ENCODE measurements around the gene SLC51B. TPM values are rescaled to one million over a fixed set of nuclear protein-coding genes. Genes with fewer than 3 reads are reported as not detected.

SLC51B gene
- polyA plus RNA-seq, 1 of the 3 experiments (the other 2 are of a cell fraction), result not detected

- H3K36me3 ChIP-seq (replicated peaks in 1 of 2; ENCODE audit: control insufficient read depth in 1 of 2, insufficient read depth in 2 of 2, low read length in 1 of 2), result no peaks in the 10 kb centered on the region
- H3K27me3 ChIP-seq (ENCODE audit: insufficient read depth), result 0 out of 2 replicates have a peak, but pooled peaks cover 6% of the 10 kb centered on the region
- DNase-seq, result no peak
- no peak overlapping the region for H3K9ac ChIP-seq
- no peak overlapping the region for H3K27ac ChIP-seq (ENCODE audit: low read depth in 2 of 2, low read length in 1 of 2)
- peaks cover 0 to 13% of the 10 kb centered on the region in 2 experiments; a peak in 1 of 4 replicates for H3K4me1 ChIP-seq (ENCODE audit: control insufficient read depth in 1 of 2, insufficient read depth in 2 of 2, low read depth in 1 of 2, low read length in 1 of 2)
- H3K9me2 ChIP-seq, result no peaks in the 10 kb centered on the region
- POLR2A ChIA-PET, result no interaction called here
- no peak overlapping the region for H2AFZ ChIP-seq (ENCODE audit: low read depth)
- 73% methylated on average over 5 of the region's 5 CpGs for WGBS (ENCODE audit: low lambda C conversion rate)
- no peaks in the 10 kb centered on the region for H3K79me2 ChIP-seq (ENCODE audit: insufficient read depth)
- CTCF ChIA-PET, result interaction anchor here (0.9 to 8.3 kb wide), 4 partner anchors 13 to 29 kb away, joined by 3 to 99 read pairs (median 4); no protein-coding TSS in a partner anchor
- TF ChIP-seq FOXM1 (IDR thresholded peaks at IDR 0.05; ENCODE audit: low read depth) (no peak), RFX5 (IDR thresholded peaks at IDR 0.05; ENCODE audit: low read length) (no peak), RAD21 (IDR thresholded peaks at IDR 0.05; ENCODE audit: low read length) (no peak), ZBTB33 (IDR thresholded peaks at IDR 0.05; ENCODE audit: borderline replicate concordance, low read depth) (no peak), RCOR1 (IDR thresholded peaks at IDR 0.05; ENCODE audit: low read length) (no peak), TCF12 (IDR thresholded peaks at IDR 0.05) (no peak), FOSL2 (IDR thresholded peaks at IDR 0.05; ENCODE audit: borderline replicate concordance, low read depth) (no peak), SIN3A (IDR thresholded peaks at IDR 0.05; ENCODE audit: borderline replicate concordance, low read depth, low read length) (no peak), EP300 (IDR thresholded peaks at IDR 0.05; ENCODE audit: borderline replicate concordance in 1 of 2, low read depth in 1 of 2, low read length in 1 of 2) (no peak), ELF1 (IDR thresholded peaks at IDR 0.05) (no peak), POLR2AphosphoS5 (IDR thresholded peaks at IDR 0.05; ENCODE audit: low read depth, low read length) (no peak), CHD2 (IDR thresholded peaks at IDR 0.05; ENCODE audit: low read length, partially characterized antibody) (no peak), CTCF (IDR thresholded peaks at IDR 0.05) (no peak), MXI1 (IDR thresholded peaks at IDR 0.05; ENCODE audit: low read depth, low read length) (no peak), GATA2 (CRISPR knock-in tag; IDR thresholded peaks at IDR 0.05) (no peak), MEF2A (IDR thresholded peaks at IDR 0.05; ENCODE audit: borderline replicate concordance, low read depth) (no peak), RXRA (IDR thresholded peaks at IDR 0.05; ENCODE audit: borderline replicate concordance, low read depth) (no peak), USF1 (IDR thresholded peaks at IDR 0.05; ENCODE audit: borderline replicate concordance, low read depth) (no peak)
- no peak overlapping the region for H3K4me2 ChIP-seq
- no peak overlapping the region for H3K4me3 ChIP-seq (ENCODE audit: low read depth in 2 of 2, low read length in 1 of 2)
- H3K9me3 ChIP-seq, result no peaks in the 10 kb centered on the region
- no peaks in the 10 kb centered on the region for H4K20me1 ChIP-seq (ENCODE audit: insufficient read depth)
- H3F3A ChIP-seq (replicated peaks; ENCODE audit: insufficient read depth), result no peaks in the 10 kb centered on the region
Observed at GRCh38 chr15:65081758-65082157, 36.6 kb downstream of the SLC51B start.

Data from SK-N-SH (cell line).